HCT116 (cell line): ENCODE results near the gene NEDD4L. TPM values are rescaled to one million over a fixed set of nuclear protein-coding genes. Genes with fewer than 3 reads are reported as not detected.

Experiments
- ATAC-seq: fragments of 200-7000 bp; cut with Tn5 transposase; 2 replicates; pipeline ENCODE4 v1.9.1; 2020; ENCODE audit warnings: mild to moderate bottlenecking, moderate library complexity
- BruUV-seq: library from RNA; stranded (reverse); fragments of 400-500 nt; replicated peaks from 2 replicates; lab custom pipeline; 2021; lab: Mats Ljungman, UMichigan
- CTCF ChIA-PET: fragments of 300-600 bp; sonication (Branson Sonifier 250); formaldehyde crosslinking; loops from one replicate; lab custom pipeline; 2021; ENCODE audit warnings: antibody characterized with exemption; lab: Charles Lee
- POLR2A ChIA-PET: fragments of 300-600, 350-600 bp; sonication (Branson Sonifier 250); formaldehyde crosslinking; loops from one replicate; lab custom pipeline; 2021; ENCODE audit warnings: antibody characterized with exemption; lab: Charles Lee
- RAD21 ChIA-PET, 2 experiments: fragments of 300-600 bp; sonication (Branson Sonifier 250); formaldehyde crosslinking; loops; one replicate each; lab custom pipeline; 2023; ENCODE audit warnings: low total read pairs in 2 of 2; ENCODE audit not compliant: uncharacterized antibody in 2 of 2, unreplicated experiment in 2 of 2, low non-redundant PET in 1 of 2; lab: Charles Lee
- DNase-seq: peaks from one replicate; pipeline ENCODE4 v3.0.0-alpha.2; 2010; ENCODE audit warnings: low read depth, low spot score
- H2AFZ ChIP-seq: fragments of 200-600 bp; shearing (Covaris generic), sonication (generic); 2 replicates; pipeline ENCODE4 v1.6.1; 2017; ENCODE audit warnings: low read depth, mixed run types, mixed read lengths, antibody characterized with exemption, low read length; ENCODE audit not compliant: poor library complexity, severe bottlenecking
- H3K27ac ChIP-seq: 2 replicates; pipeline ENCODE4 v1.5.1; 2012; ENCODE audit warnings: low read depth, low read length
- H3K27me3 ChIP-seq: fragments of 200-600 bp; sonication (generic); 2 replicates; pipeline ENCODE4 v1.6.1; 2016; ENCODE audit warnings: mixed run types, low read length, mixed read lengths; ENCODE audit not compliant: insufficient read depth
- H3K36me3 ChIP-seq, 2 experiments: fragments of 200-500 bp in 1 of 2; fragments of 200-600 bp in 1 of 2; sonication (Bioruptor generic) in 1 of 2; sonication (generic) in 1 of 2; 2 replicates each; pipeline versions ENCODE4 v1.5.1 to v1.6.1; 2014 to 2016; ENCODE audit warnings: low read length in 2 of 2, inconsistent platforms in 1 of 2, mixed read lengths in 1 of 2, mixed run types in 1 of 2; ENCODE audit not compliant: insufficient read depth in 2 of 2, control insufficient read depth in 1 of 2
- H3K4me1 ChIP-seq, 2 experiments: fragments of 200-600 bp in 1 of 2; sonication (generic) in 1 of 2; 2 replicates each; pipeline versions ENCODE4 v1.5.1 to v1.6.1; 2012 to 2017; ENCODE audit warnings: low read length in 2 of 2, inconsistent platforms in 1 of 2, mild to moderate bottlenecking in 1 of 2, mixed read lengths in 1 of 2, mixed run types in 1 of 2, moderate library complexity in 1 of 2; ENCODE audit not compliant: insufficient read depth in 2 of 2, control insufficient read depth in 1 of 2
- H3K4me2 ChIP-seq: fragments of 200-600 bp; sonication (generic); 2 replicates; pipeline ENCODE4 v1.6.1; 2017; ENCODE audit warnings: mixed run types, low read length, mixed read lengths
- H3K4me3 ChIP-seq, 2 experiments: fragments of 200-600 bp in 1 of 2; sonication (generic) in 1 of 2; replicated peaks in 1 of 2; 2 replicates each; pipeline ENCODE4 v1.5.1; 2011 to 2016; ENCODE audit warnings: low read length in 2 of 2, control low read depth in 1 of 2, low read depth in 1 of 2, mild to moderate bottlenecking in 1 of 2, mixed read lengths in 1 of 2, mixed run types in 1 of 2
- H3K79me2 ChIP-seq: fragments of 200-600 bp; sonication (generic); 2 replicates; pipeline ENCODE4 v1.6.1; 2017; ENCODE audit warnings: mild to moderate bottlenecking, mixed run types, low read length, moderate library complexity, mixed read lengths; ENCODE audit not compliant: insufficient read depth
- H3K9ac ChIP-seq: fragments of 200-600 bp; sonication (generic); 2 replicates; pipeline ENCODE4 v1.6.1; 2016; ENCODE audit warnings: low read length, mixed read lengths
- H3K9me2 ChIP-seq: fragments of 200-600 bp; sonication (generic), shearing (Covaris generic); 2 replicates; pipeline ENCODE4 v1.6.1; 2017; ENCODE audit warnings: mixed run types, mild to moderate bottlenecking, moderate library complexity; ENCODE audit not compliant: insufficient read depth
- H3K9me3 ChIP-seq, 2 experiments: fragments of 200-500 bp in 1 of 2; fragments of 200-600 bp in 1 of 2; sonication (Bioruptor generic) in 1 of 2; sonication (generic) in 1 of 2; 2 replicates each; pipeline ENCODE4 v1.6.1; 2014 to 2017; ENCODE audit warnings: low read length in 2 of 2, mixed read lengths in 2 of 2, inconsistent platforms in 1 of 2, low read depth in 1 of 2, mild to moderate bottlenecking in 1 of 2, mixed run types in 1 of 2, moderate library complexity in 1 of 2; ENCODE audit not compliant: control insufficient read depth in 1 of 2, insufficient read depth in 1 of 2
- H4K20me1 ChIP-seq: fragments of 200-600 bp; sonication (generic), shearing (Covaris generic); 2 replicates; pipeline ENCODE4 v1.6.1; 2017; ENCODE audit warnings: mixed run types, mild to moderate bottlenecking, moderate library complexity; ENCODE audit not compliant: insufficient read depth
- ATF3 ChIP-seq: IDR thresholded peaks from 2 replicates; pipeline ENCODE4 v1.6.1; 2012
- CBX3 ChIP-seq: IDR thresholded peaks from 2 replicates; pipeline ENCODE4 v1.6.1; 2012; ENCODE audit warnings: low read depth
- EZH2 ChIP-seq: fragments of 200-600 bp; sonication (generic); IDR thresholded peaks from 2 replicates; pipeline ENCODE4 v1.6.1; 2017; ENCODE audit warnings: antibody characterized with exemption, mixed run types
- EZH2phosphoT487 ChIP-seq: fragments of 200-600 bp; IDR thresholded peaks from 2 replicates; pipeline ENCODE4 v1.6.1; 2018; ENCODE audit warnings: antibody characterized with exemption, borderline replicate concordance
- FOSL1 ChIP-seq: IDR thresholded peaks from 2 replicates; pipeline ENCODE4 v1.6.1; 2012; ENCODE audit warnings: low read depth
- JUND ChIP-seq: IDR thresholded peaks from 2 replicates; pipeline ENCODE4 v1.6.1; 2012
- MAX ChIP-seq: IDR thresholded peaks from 2 replicates; pipeline ENCODE4 v1.6.1; 2012
- POLR2AphosphoS5 ChIP-seq: IDR thresholded peaks from 2 replicates; pipeline ENCODE4 v1.6.1; 2011; ENCODE audit warnings: mild to moderate bottlenecking, low read depth, low read length, moderate library complexity
- RAD21 ChIP-seq: IDR thresholded peaks from 2 replicates; pipeline ENCODE4 v1.6.1; 2012; ENCODE audit warnings: low read depth, mild to moderate bottlenecking
- SIN3A ChIP-seq: IDR thresholded peaks from 2 replicates; pipeline ENCODE4 v1.6.1; 2012; ENCODE audit warnings: low read depth
- SRF ChIP-seq: IDR thresholded peaks from 2 replicates; pipeline ENCODE4 v1.6.1; 2012; ENCODE audit warnings: low read depth
- TCF7L2 ChIP-seq: IDR thresholded peaks from 2 replicates; pipeline ENCODE4 v1.7.0; 2011; ENCODE audit warnings: borderline replicate concordance, inconsistent platforms; ENCODE audit not compliant: insufficient read depth, insufficient read length; ENCODE audit errors: extremely low read depth
- YY1 ChIP-seq: IDR thresholded peaks from 2 replicates; pipeline ENCODE4 v1.6.1; 2011; ENCODE audit warnings: low read length, low read depth, moderate library complexity, mild to moderate bottlenecking; ENCODE audit not compliant: insufficient replicate concordance; ENCODE audit errors: extremely low read depth
- ZFX ChIP-seq: fragments of 450-650 bp; IDR thresholded peaks from 2 replicates; pipeline ENCODE4 v1.6.1; 2017
- ZNF274 ChIP-seq: fragments of 200-500 bp; sonication (Bioruptor generic); IDR thresholded peaks from 2 replicates; pipeline ENCODE4 v1.6.1; 2014; ENCODE audit warnings: mild to moderate bottlenecking, low read depth, low read length, inconsistent platforms
- intact Hi-C: fragments of 100-400 bp; cut with micrococcal nuclease; formaldehyde crosslinking; loops from 2 replicates; pipeline ENCODE4 v1.10.0; 2022
- total RNA-seq: library from RNA; stranded (reverse); gene quantifications from one replicate; pipeline ENCODE4 v1.2.1, GENCODE V29; 2021; ENCODE audit not compliant: unreplicated experiment
- TF ChIP-seq, protein P1 (sequence below): IDR thresholded peaks from 2 replicates; pipeline ENCODE4 v1.6.1; 2011; ENCODE audit warnings: mild to moderate bottlenecking, low read length, moderate library complexity; ENCODE audit not compliant: insufficient replicate concordance; ENCODE audit errors: extremely low read depth
- TF ChIP-seq, protein P2 (sequence below), 3 experiments: fragments of 200-600 bp in 1 of 3; sonication (generic) in 1 of 3; IDR thresholded peaks in 2 of 3; conservative IDR thresholded peaks in 1 of 3; 2 replicates each; pipeline ENCODE4 v1.5.1; 2012 to 2017; ENCODE audit warnings: low read depth in 2 of 3, low read length in 2 of 3, antibody characterized with exemption in 1 of 3, borderline replicate concordance in 1 of 3, control low read depth in 1 of 3, mild to moderate bottlenecking in 1 of 3, mixed read lengths in 1 of 3, mixed run types in 1 of 3, moderate library complexity in 1 of 3; ENCODE audit not compliant: insufficient read depth in 1 of 3

The NEDD4L gene
- total RNA-seq, 1 experiment from 2014 or later = 41.5 TPM

GRCh38 chr18:58242968-58243367 lies 198.9 kb downstream of the NEDD4L start:
- no peaks in the 10 kb centered on the region for H3K36me3 ChIP-seq
- ATAC-seq = no peak
- H3K79me2 ChIP-seq = no peaks in the 10 kb centered on the region
- TF ChIP-seq JUND (no peak), FOSL1 (no peak), SIN3A (no peak), TCF7L2 (no peak), YY1 (no peak), SRF (no peak), ZNF274 (no peak), CBX3 (no peak), ZFX (no peak), ATF3 (no peak), MAX (no peak), POLR2AphosphoS5 (no peak), EZH2phosphoT487 (no peak), EZH2 (no peak), RAD21 (no peak)
- TF ChIP-seq, protein P1, sequence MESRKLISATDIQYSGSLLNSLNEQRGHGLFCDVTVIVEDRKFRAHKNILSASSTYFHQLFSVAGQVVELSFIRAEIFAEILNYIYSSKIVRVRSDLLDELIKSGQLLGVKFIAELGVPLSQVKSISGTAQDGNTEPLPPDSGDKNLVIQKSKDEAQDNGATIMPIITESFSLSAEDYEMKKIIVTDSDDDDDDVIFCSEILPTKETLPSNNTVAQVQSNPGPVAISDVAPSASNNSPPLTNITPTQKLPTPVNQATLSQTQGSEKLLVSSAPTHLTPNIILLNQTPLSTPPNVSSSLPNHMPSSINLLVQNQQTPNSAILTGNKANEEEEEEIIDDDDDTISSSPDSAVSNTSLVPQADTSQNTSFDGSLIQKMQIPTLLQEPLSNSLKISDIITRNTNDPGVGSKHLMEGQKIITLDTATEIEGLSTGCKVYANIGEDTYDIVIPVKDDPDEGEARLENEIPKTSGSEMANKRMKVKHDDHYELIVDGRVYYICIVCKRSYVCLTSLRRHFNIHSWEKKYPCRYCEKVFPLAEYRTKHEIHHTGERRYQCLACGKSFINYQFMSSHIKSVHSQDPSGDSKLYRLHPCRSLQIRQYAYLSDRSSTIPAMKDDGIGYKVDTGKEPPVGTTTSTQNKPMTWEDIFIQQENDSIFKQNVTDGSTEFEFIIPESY = no peak
- TF ChIP-seq, protein P2, sequence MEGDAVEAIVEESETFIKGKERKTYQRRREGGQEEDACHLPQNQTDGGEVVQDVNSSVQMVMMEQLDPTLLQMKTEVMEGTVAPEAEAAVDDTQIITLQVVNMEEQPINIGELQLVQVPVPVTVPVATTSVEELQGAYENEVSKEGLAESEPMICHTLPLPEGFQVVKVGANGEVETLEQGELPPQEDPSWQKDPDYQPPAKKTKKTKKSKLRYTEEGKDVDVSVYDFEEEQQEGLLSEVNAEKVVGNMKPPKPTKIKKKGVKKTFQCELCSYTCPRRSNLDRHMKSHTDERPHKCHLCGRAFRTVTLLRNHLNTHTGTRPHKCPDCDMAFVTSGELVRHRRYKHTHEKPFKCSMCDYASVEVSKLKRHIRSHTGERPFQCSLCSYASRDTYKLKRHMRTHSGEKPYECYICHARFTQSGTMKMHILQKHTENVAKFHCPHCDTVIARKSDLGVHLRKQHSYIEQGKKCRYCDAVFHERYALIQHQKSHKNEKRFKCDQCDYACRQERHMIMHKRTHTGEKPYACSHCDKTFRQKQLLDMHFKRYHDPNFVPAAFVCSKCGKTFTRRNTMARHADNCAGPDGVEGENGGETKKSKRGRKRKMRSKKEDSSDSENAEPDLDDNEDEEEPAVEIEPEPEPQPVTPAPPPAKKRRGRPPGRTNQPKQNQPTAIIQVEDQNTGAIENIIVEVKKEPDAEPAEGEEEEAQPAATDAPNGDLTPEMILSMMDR (IDR thresholded peaks at IDR 0.05 in 2 of 3, conservative IDR thresholded peaks at IDR 0.05 in 1 of 3; ENCODE audit: borderline replicate concordance in 1 of 3, insufficient read depth in 1 of 3, low read depth in 2 of 3, low read length in 2 of 3) = no peak
- DNase-seq = no peak
- H2AFZ ChIP-seq = no peak overlapping the region
- H3K9me3 ChIP-seq = no peaks in the 10 kb centered on the region
- H3K9ac ChIP-seq = no peak overlapping the region
- RAD21 ChIA-PET = no interaction called here
- intact Hi-C loops = no loop called here
- H4K20me1 ChIP-seq = no peaks in the 10 kb centered on the region; the same call in 1 of the 2 replicates
- no peaks in the 10 kb centered on the region for H3K27me3 ChIP-seq
- no peaks in the 10 kb centered on the region for H3K9me2 ChIP-seq
- BruUV-seq = no TSS peak
- peaks cover 0 to 2% of the 10 kb centered on the region in 2 experiments; a peak in 1 of 4 replicates for H3K4me1 ChIP-seq
- CTCF ChIA-PET = interaction anchor here (1.1 kb wide), 1 partner anchor 11 kb away, joined by 4 read pairs; no protein-coding TSS in a partner anchor
- H3K4me3 ChIP-seq = no peak overlapping the region
- no peak overlapping the region for H3K27ac ChIP-seq
- POLR2A ChIA-PET = no interaction called here
- H3K4me2 ChIP-seq = no peak overlapping the region
